NCI-H2029 (cell line): ENCODE data around the gene RHOF.
"Not testable (repeated sequence)": the region's sequence is repeated elsewhere in the genome, so short reads cannot be mapped to it uniquely, and the experiment has no call there.

Experiments
- DNase-seq: peaks from one replicate; lab custom pipeline; 2025; lab: John Stamatoyannopoulos, UW

The RHOF gene

GRCh38 chr12:121792607-121793439, 665 bp downstream of the RHOF start:
- no peak for DNase-seq

- no peak for DNase-seq
These were observed 1.6 kb downstream of the RHOF start for GRCh38 chr12:121791671-121792551.

- not testable (repeated sequence) for DNase-seq
These were observed 2.7 kb downstream of the RHOF start for GRCh38 chr12:121790785-121791184.

GRCh38 chr12:121789800-121790728, 3.4 kb downstream of the RHOF start:
- DNase-seq = no peak

GRCh38 chr12:121789233-121789781, 4.2 kb downstream of the RHOF start:
- DNase-seq = no peak

GRCh38 chr12:121788176-121788818, 5.2 kb downstream of the RHOF start:
- no peak for DNase-seq

GRCh38 chr12:121787063-121788025, 6.1 kb downstream of the RHOF start:
- peak; percentile 29 for DNase-seq

- DNase-seq = peak; percentile 69
These were observed 7.1 kb downstream of the RHOF start for GRCh38 chr12:121786440-121786825.

- DNase-seq = no peak
These were observed 9.0 kb downstream of the RHOF start for GRCh38 chr12:121784460-121784859.

GRCh38 chr12:121783766-121784165, 9.7 kb downstream of the RHOF start:
- no peak for DNase-seq

GRCh38 chr12:121781998-121782979, 11.2 kb downstream of the RHOF start:
- DNase-seq = no peak

GRCh38 chr12:121781484-121781997, 11.9 kb downstream of the RHOF start:
- no peak for DNase-seq

- DNase-seq = no peak
These were observed 13.1 kb downstream of the RHOF start for GRCh38 chr12:121780429-121780828.

- DNase-seq = no peak
These were observed 14.0 kb downstream of the RHOF start for GRCh38 chr12:121779422-121779895.

GRCh38 chr12:121778567-121779421, 14.7 kb downstream of the RHOF start:
- no peak for DNase-seq

- no peak for DNase-seq
These were observed 17.0 kb downstream of the RHOF start for GRCh38 chr12:121776190-121777098.
